Left colon (tissue), 2 donors: Measurements from ENCODE around the gene PTDSS2. TPM values are rescaled to one million over a fixed set of nuclear protein-coding genes. Genes with fewer than 3 reads are reported as not detected.

Source experiments
- ATAC-seq: fragments of 200-7000 bp; cut with Tn5 transposase; one replicate; pipeline ENCODE4 v1.9.1; 2020; ENCODE audit warnings: mild to moderate bottlenecking, moderate library complexity
- DNase-seq, 2 donors: peaks; one replicate each; pipeline ENCODE4 v3.0.0-alpha.2; 2020
- intact Hi-C, 2 donors: fragments of 100-400 bp; cut with DNase I in 1 of 2; cut with micrococcal nuclease in 1 of 2; formaldehyde crosslinking; loops; one replicate each; pipeline versions ENCODE4 v1.11.2 to v1.14.0; 2022; cut with DNase I, micrococcal nuclease
- total RNA-seq, 2 donors: library from RNA; stranded (reverse); fragmentation: NEBNext Ultra II Directional; extraction: Animal tissue kit (Norgen Biotek cat#: 25700); gene quantifications; one replicate each; pipeline ENCODE4 v1.2.1, GENCODE V29; 2021
- donor health status: DM: no; HTN: no; CAD: no.
- donor health status: DM: yes; HTN: yes; CAD: no.

Gene PTDSS2
- total RNA-seq, 2 donors from 2014 or later = 23.3 to 27.4 TPM

- intact Hi-C loops = no loop called here
- ATAC-seq = no peak
- DNase-seq = no peak
Measured at GRCh38 chr11:475941-476340, 25.9 kb downstream of the PTDSS2 start.

- DNase-seq (no peak), ATAC-seq (no peak)
- intact Hi-C loops = no loop called here
Measured at GRCh38 chr11:476416-476815, 26.3 kb downstream of the PTDSS2 start.

GRCh38 chr11:477052-477715 is 27.1 kb downstream of the PTDSS2 start:
- intact Hi-C loops = no loop called here
- ATAC-seq (no peak), DNase-seq (no peak)

GRCh38 chr11:479311-479710 is 29.2 kb downstream of the PTDSS2 start:
- DNase-seq (no peak), ATAC-seq (no peak)
- intact Hi-C loops = no loop called here

- ATAC-seq = no peak
- DNase-seq = no peak
- intact Hi-C loops = no loop called here
Measured at GRCh38 chr11:484616-485015, 34.5 kb downstream of the PTDSS2 start.

GRCh38 chr11:486189-486588 is 36.1 kb downstream of the PTDSS2 start:
- no peak for ATAC-seq
- no peak for DNase-seq
- intact Hi-C loops = no loop called here

GRCh38 chr11:487571-488021 is 37.5 kb downstream of the PTDSS2 start:
- DNase-seq (no peak), ATAC-seq (no peak)
- intact Hi-C loops = no loop called here

- peak; percentile 23 for ATAC-seq
Measured at GRCh38 chr11:488062-488461, 38.0 kb downstream of the PTDSS2 start.

GRCh38 chr11:488579-488978 is 38.5 kb downstream of the PTDSS2 start:
- ATAC-seq = no peak
- no peak for DNase-seq
- intact Hi-C loops = no loop called here

More at GRCh38 chr11:488062-488461, 38.0 kb downstream of the PTDSS2 start:
- DNase-seq = no peak
- intact Hi-C loops = no loop called here

- ATAC-seq (peak; percentile 82), DNase-seq (peak; percentile 71 to 76)
- intact Hi-C loops = no loop called here
Measured at GRCh38 chr11:488992-489391, 38.9 kb downstream of the PTDSS2 start.

- DNase-seq (no peak), ATAC-seq (no peak)
- intact Hi-C loops = no loop called here
Measured at GRCh38 chr11:489610-490185, 39.6 kb downstream of the PTDSS2 start.

GRCh38 chr11:490186-490929 is 40.3 kb downstream of the PTDSS2 start:
- intact Hi-C loops = no loop called here
- DNase-seq (no peak), ATAC-seq (no peak)

GRCh38 chr11:490930-491260 is 40.8 kb downstream of the PTDSS2 start:
- intact Hi-C loops = no loop called here
- no peak for DNase-seq

GRCh38 chr11:491358-491757 is 41.3 kb downstream of the PTDSS2 start:
- DNase-seq (no peak), ATAC-seq (no peak)
- intact Hi-C loops = no loop called here

More at GRCh38 chr11:490930-491260, 40.8 kb downstream of the PTDSS2 start:
- no peak for ATAC-seq

- ATAC-seq (peak; percentile 35), DNase-seq (no peak)
- intact Hi-C loops = no loop called here
Measured at GRCh38 chr11:492427-493226, 42.5 kb downstream of the PTDSS2 start.

GRCh38 chr11:494761-495536 is 44.9 kb downstream of the PTDSS2 start:
- ATAC-seq (no peak), DNase-seq (no peak)
- intact Hi-C loops = no loop called here

- intact Hi-C loops = no loop called here
- no peak for ATAC-seq
- DNase-seq = no peak
Measured at GRCh38 chr11:495537-495931, 45.5 kb downstream of the PTDSS2 start.

GRCh38 chr11:496834-497564 is 46.9 kb downstream of the PTDSS2 start:
- no peak for ATAC-seq
- no peak for DNase-seq
- intact Hi-C loops = no loop called here
